Body of pancreas (tissue), 4 donors: Measurements from ENCODE around the gene LIPC. TPM values are rescaled to one million over a fixed set of nuclear protein-coding genes. Genes with fewer than 3 reads are reported as not detected.

Experiments
- ATAC-seq: fragments of 150-250 bp; one replicate; pipeline ENCODE4 v1.9.1; 2016
- DNase-seq, 4 donors: peaks; one replicate each; pipeline ENCODE4 v3.0.0-alpha.2; 2019
- H3K27ac ChIP-seq, 4 donors: fragments of 200-600 bp; sonication (generic); 1 replicate in 3 of 4; 2 replicates in 1 of 4; pipeline versions ENCODE4 v1.5.1 to v1.6.1; 2016 to 2019; ENCODE audit warnings: mild to moderate bottlenecking in 1 of 4, mixed read lengths in 1 of 4, moderate library complexity in 1 of 4
- H3K27me3 ChIP-seq, 2 donors: fragments of 200-600 bp; sonication (generic); one replicate each; pipeline ENCODE4 v1.6.0; 2016; ENCODE audit warnings: mild to moderate bottlenecking in 1 of 2
- H3K36me3 ChIP-seq, 2 donors: fragments of 200-600 bp; sonication (generic); replicated peaks in 1 of 2; 2 replicates each; pipeline ENCODE4 v1.5.1; 2016; ENCODE audit warnings: low read depth in 2 of 2; ENCODE audit not compliant: insufficient read depth in 1 of 2
- H3K4me1 ChIP-seq: fragments of 200-600 bp; sonication (generic); one replicate; pipeline ENCODE4 v1.6.0; 2016
- H3K4me3 ChIP-seq, 2 donors: fragments of 200-600 bp; sonication (generic); 1 replicate in 1 of 2; 2 replicates in 1 of 2; pipeline ENCODE4 v1.5.1; 2016 to 2019
- H3K9me3 ChIP-seq, 3 donors: fragments of 200-600 bp; sonication (generic); 1 replicate in 2 of 3; 2 replicates in 1 of 3; pipeline ENCODE4 v1.5.1; 2016
- POLR2A ChIP-seq, 3 donors: fragments of 450-650 bp; IDR thresholded peaks; one replicate each; pipeline ENCODE4 v1.6.1; 2016; ENCODE audit warnings: antibody characterized with exemption in 3 of 3, mild to moderate bottlenecking in 2 of 3
- WGBS, 2 donors: methylation state at CpG; one replicate each; pipeline ENCODE4 v1.1.5; 2017; 5-methylcytosine and 5-hydroxymethylcytosine counted together
- intact Hi-C: fragments of 100-400 bp; cut with DNase I; formaldehyde crosslinking; loops from one replicate; pipeline ENCODE4 v1.15.1; 2023
- small RNA-seq: library from RNA; depleted of rRNA; stranded (forward); fragments of <200 nt; gene quantifications from one replicate; pipeline ENCODE3, GENCODE V24; 2016
- total RNA-seq, 2 donors: library from RNA; depleted of rRNA; stranded (reverse); fragments of >200 nt; gene quantifications; one replicate each; pipeline ENCODE4 v1.1.0, GENCODE V29; 2016
- TF ChIP-seq, protein P1 (sequence below), 7 experiments: fragments of 450-650 bp in 4 of 7; fragments of 200-600 bp in 3 of 7; sonication (generic) in 3 of 7; IDR thresholded peaks; one replicate each; pipeline ENCODE4 v1.5.1; 2016 to 2019; ENCODE audit warnings: antibody characterized with exemption in 7 of 7

The LIPC gene
- total RNA-seq, 2 donors from 2014 or later, result 1.6 to 2.3 TPM

DNA sequence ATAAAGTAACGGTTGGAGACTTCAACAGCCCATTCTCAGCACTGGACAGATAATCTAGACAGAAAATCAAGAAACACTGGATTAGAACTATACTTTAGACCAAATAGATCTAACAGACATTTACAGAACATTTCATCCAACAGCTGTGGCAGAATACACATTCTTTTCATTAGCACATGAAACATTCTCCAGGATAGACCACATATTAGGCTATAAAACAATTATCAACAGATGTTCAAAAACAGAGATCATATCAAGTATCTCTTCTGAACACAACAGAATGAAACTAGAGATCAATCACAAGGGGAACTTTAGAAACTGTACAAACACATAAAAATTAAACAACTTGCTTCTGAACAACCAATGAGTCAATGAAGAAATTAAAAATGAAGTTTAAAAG, 184.4 kb downstream of the LIPC start:
- Histone ChIP-seq H3K4me3 (no peak overlapping the region), H3K27ac (no peak overlapping the region), H3K36me3 (peaks cover 0 to 2% of the 10 kb centered on the region in 2 donors), H3K9me3 (peaks cover 0 to 7% (median 2%) of the 10 kb centered on the region in 3 donors), H3K27me3 (no peaks in the 10 kb centered on the region), H3K4me1 (no peaks in the 10 kb centered on the region)
- 89 to 100% methylated on average over 1 of the region's 1 CpG for WGBS, 2 donors
- DNase-seq (no peak), ATAC-seq (no peak)
- TF ChIP-seq, protein P1, sequence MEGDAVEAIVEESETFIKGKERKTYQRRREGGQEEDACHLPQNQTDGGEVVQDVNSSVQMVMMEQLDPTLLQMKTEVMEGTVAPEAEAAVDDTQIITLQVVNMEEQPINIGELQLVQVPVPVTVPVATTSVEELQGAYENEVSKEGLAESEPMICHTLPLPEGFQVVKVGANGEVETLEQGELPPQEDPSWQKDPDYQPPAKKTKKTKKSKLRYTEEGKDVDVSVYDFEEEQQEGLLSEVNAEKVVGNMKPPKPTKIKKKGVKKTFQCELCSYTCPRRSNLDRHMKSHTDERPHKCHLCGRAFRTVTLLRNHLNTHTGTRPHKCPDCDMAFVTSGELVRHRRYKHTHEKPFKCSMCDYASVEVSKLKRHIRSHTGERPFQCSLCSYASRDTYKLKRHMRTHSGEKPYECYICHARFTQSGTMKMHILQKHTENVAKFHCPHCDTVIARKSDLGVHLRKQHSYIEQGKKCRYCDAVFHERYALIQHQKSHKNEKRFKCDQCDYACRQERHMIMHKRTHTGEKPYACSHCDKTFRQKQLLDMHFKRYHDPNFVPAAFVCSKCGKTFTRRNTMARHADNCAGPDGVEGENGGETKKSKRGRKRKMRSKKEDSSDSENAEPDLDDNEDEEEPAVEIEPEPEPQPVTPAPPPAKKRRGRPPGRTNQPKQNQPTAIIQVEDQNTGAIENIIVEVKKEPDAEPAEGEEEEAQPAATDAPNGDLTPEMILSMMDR (IDR thresholded peaks at IDR 0.05), result no peak
- no peak for TF ChIP-seq POLR2A (IDR thresholded peaks at IDR 0.05)
- intact Hi-C loops, result no loop called here

Small RNA genes within 50 kb of the gene (small RNA-seq; reads per million reads assigned to genes)
- not detected for gene AC084781.2
